ENCODE measurements around the gene SDK2. TPM values are rescaled to one million over a fixed set of nuclear protein-coding genes. Genes with fewer than 3 reads are reported as not detected.

Gene SDK2
- polyA plus RNA-seq, 2 of the 4 experiments (the other 2 are of a cell fraction), result 0.36 to 0.57 TPM

GRCh38 chr17:73617501-73617900 is 26.7 kb downstream of the SDK2 start:
- no peak overlapping the region for H3K4me2 ChIP-seq
- POLR2A ChIA-PET, result no interaction called here
- no peak overlapping the region for H3K27ac ChIP-seq
- DNase-seq (ENCODE audit: low read depth in 1 of 2, low spot score in 1 of 2) (no peak), FAIRE-seq (no peak), ATAC-seq (no peak)
- H3K9me3 ChIP-seq, result no peaks in the 10 kb centered on the region
- H3K4me1 ChIP-seq, result peaks cover 5% of the 10 kb centered on the region; the same call in 2 of the 3 replicates
- WGBS (ENCODE audit: missing lambda C conversion rate), result 74% methylated on average over 5 of the region's 5 CpGs
- H3K4me3 ChIP-seq, result no peak overlapping the region
- CTCF ChIA-PET, result interaction anchor here (1.2 to 1.9 kb wide), 3 partner anchors 10 to 25 kb away, joined by 3 to 4 read pairs (median 3); no protein-coding TSS in a partner anchor
- TF ChIP-seq SMC3 (IDR thresholded peaks at IDR 0.05) (no peak), PBX3 (IDR thresholded peaks at IDR 0.05) (no peak), HEYL (CRISPR knock-in tag; IDR thresholded peaks at IDR 0.05) (no peak)

GRCh38 chr17:73616873-73617404 is 27.3 kb downstream of the SDK2 start:
- Histone ChIP-seq H3K9me3 (no peaks in the 10 kb centered on the region), H3K27ac (no peak overlapping the region), H3K4me2 (no peak overlapping the region), H3K4me3 (no peak overlapping the region), H3K4me1 (peaks cover 5% of the 10 kb centered on the region; the same call in 2 of the 3 replicates)
- DNase-seq (ENCODE audit: low read depth in 1 of 2, low spot score in 1 of 2), result no peak
- ATAC-seq, result no peak
- 84% methylated on average over 6 of the region's 8 CpGs for whole genome bisulfite sequencing (ENCODE audit: missing lambda C conversion rate)
- FAIRE-seq, result no peak
- ChIA-PET POLR2A (no interaction called here), CTCF (interaction anchor here (0.5 to 1.9 kb wide), 6 partner anchors 10 to 586 kb away, joined by 3 to 4 read pairs (median 3); no protein-coding TSS in a partner anchor)
- TF ChIP-seq HDAC2 (IDR thresholded peaks at IDR 0.05) (no peak), ZNF302 (CRISPR knock-in tag; IDR thresholded peaks at IDR 0.05) (no peak)

- Histone ChIP-seq H3K4me2 (no peak overlapping the region), H3K9me3 (no peaks in the 10 kb centered on the region), H3K27ac (no peak overlapping the region), H3K4me3 (no peak overlapping the region), H3K4me1 (peaks cover 5% of the 10 kb centered on the region; the same call in 2 of the 3 replicates)
- FAIRE-seq, result no peak
- DNase-seq (ENCODE audit: low read depth in 1 of 2, low spot score in 1 of 2), result no peak
- no peak for ATAC-seq
- TF ChIP-seq KDM5A (IDR thresholded peaks at IDR 0.05), result no peak
- no peak for TF ChIP-seq REST (IDR thresholded peaks at IDR 0.05)
- no peak for TF ChIP-seq CEBPB (IDR thresholded peaks at IDR 0.05)
- TF ChIP-seq ZNF302 (CRISPR knock-in tag; IDR thresholded peaks at IDR 0.05), result no peak
- TF ChIP-seq SMC3 (IDR thresholded peaks at IDR 0.05), result no peak
- TF ChIP-seq E2F6 (IDR thresholded peaks at IDR 0.05; ENCODE audit: borderline replicate concordance, low read depth), result no peak
- no peak for TF ChIP-seq ATOH8 (CRISPR knock-in tag; IDR thresholded peaks at IDR 0.05; ENCODE audit: low read depth)
- TF ChIP-seq HMGXB4 (CRISPR knock-in tag; IDR thresholded peaks at IDR 0.05; ENCODE audit: borderline replicate concordance), result no peak
- no peak for TF ChIP-seq MAZ (IDR thresholded peaks at IDR 0.05; ENCODE audit: borderline replicate concordance, low read depth, low read length)
- no peak for TF ChIP-seq PBX3 (IDR thresholded peaks at IDR 0.05)
- no peak for TF ChIP-seq TP53 (CRISPR knock-in tag; IDR thresholded peaks at IDR 0.05)
- no peak for TF ChIP-seq HOXA7 (CRISPR knock-in tag; IDR thresholded peaks at IDR 0.05)
- no peak for TF ChIP-seq MYC (IDR thresholded peaks at IDR 0.05; ENCODE audit: borderline replicate concordance, low read length)
- no peak for TF ChIP-seq JUNB (IDR thresholded peaks at IDR 0.05)
- TF ChIP-seq HEYL (CRISPR knock-in tag; IDR thresholded peaks at IDR 0.05), result no peak
- no peak for TF ChIP-seq HOXB13 (CRISPR knock-in tag; IDR thresholded peaks at IDR 0.05; ENCODE audit: low read depth)
- TF ChIP-seq SREBF2 (IDR thresholded peaks at IDR 0.05), result no peak
- TF ChIP-seq TFCP2L1 (CRISPR knock-in tag; IDR thresholded peaks at IDR 0.05), result no peak
- no peak for TF ChIP-seq FOXS1 (CRISPR knock-in tag; IDR thresholded peaks at IDR 0.05)
- TF ChIP-seq RFX5 (IDR thresholded peaks at IDR 0.05), result no peak
- ChIA-PET POLR2A (no interaction called here), CTCF (interaction anchor here (0.5 to 1.9 kb wide), 6 partner anchors 9 to 586 kb away, joined by 3 to 4 read pairs (median 3); no protein-coding TSS in a partner anchor)
- WGBS (ENCODE audit: missing lambda C conversion rate), result 65% methylated on average over 15 of the region's 15 CpGs
Observed at GRCh38 chr17:73616120-73616872, 27.9 kb downstream of the SDK2 start.

Data from A549 (cell line).